Smooth muscle cell (in vitro differentiated cells): ENCODE data around the gene DNAJC5G. TPM values are rescaled to one million over a fixed set of nuclear protein-coding genes. Genes with fewer than 3 reads are reported as not detected.
"Not testable (repeated sequence)": the region's sequence is repeated elsewhere in the genome, so short reads cannot be mapped to it uniquely, and the experiment has no call there.

Experiments
- DNase-seq: peaks from one replicate; lab custom pipeline; 2025; ENCODE audit not compliant: unreplicated experiment; lab: John Stamatoyannopoulos, UW
- H2AFZ ChIP-seq: fragments of 200-600 bp; sonication (generic); 2 replicates; pipeline ENCODE4 v1.6.0; 2016; ENCODE audit warnings: antibody characterized with exemption, low read depth, mild to moderate bottlenecking
- H3F3A ChIP-seq: fragments of 200-600 bp; sonication (generic); 2 replicates; pipeline ENCODE4 v1.6.0; 2017; ENCODE audit warnings: antibody characterized with exemption, low read depth
- H3K27ac ChIP-seq: fragments of 200-600 bp; sonication (generic); 2 replicates; pipeline ENCODE4 v1.5.1; 2016; ENCODE audit warnings: low read depth, mild to moderate bottlenecking
- H3K27me3 ChIP-seq: fragments of 200-600 bp; sonication (generic); 2 replicates; pipeline ENCODE4 v1.6.1; 2016; ENCODE audit warnings: low read depth, mild to moderate bottlenecking
- H3K36me3 ChIP-seq: fragments of 200-600 bp; sonication (generic); 2 replicates; pipeline ENCODE4 v1.5.1; 2016; ENCODE audit warnings: low read depth
- H3K4me1 ChIP-seq: fragments of 200-600 bp; sonication (generic); 2 replicates; pipeline ENCODE4 v1.5.1; 2016; ENCODE audit warnings: low read depth
- H3K4me2 ChIP-seq: fragments of 200-600 bp; sonication (generic); 2 replicates; pipeline ENCODE4 v1.6.0; 2016; ENCODE audit warnings: mild to moderate bottlenecking
- H3K4me3 ChIP-seq: fragments of 200-600 bp; sonication (generic); 2 replicates; pipeline ENCODE4 v1.5.1; 2016; ENCODE audit warnings: mild to moderate bottlenecking
- H3K79me2 ChIP-seq: fragments of 200-600 bp; sonication (generic); 2 replicates; pipeline ENCODE4 v1.6.0; 2016; ENCODE audit warnings: low read depth, mild to moderate bottlenecking
- H3K9ac ChIP-seq: fragments of 200-600 bp; sonication (generic); 2 replicates; pipeline ENCODE4 v1.6.0; 2016; ENCODE audit warnings: low read depth
- H3K9me3 ChIP-seq: fragments of 200-600 bp; sonication (generic); replicated peaks from 2 replicates; pipeline ENCODE4 v1.5.1; 2016; ENCODE audit warnings: low read depth
- H4K20me1 ChIP-seq: fragments of 200-600 bp; sonication (generic); 2 replicates; pipeline ENCODE4 v1.6.0; 2016; ENCODE audit warnings: low read depth
- WGBS: methylation state at CpG from one replicate; pipeline ENCODE4 v1.1.7; 2016; ENCODE audit warnings: low lambda C conversion rate; 5-methylcytosine and 5-hydroxymethylcytosine counted together
- polyA plus RNA-seq: library from polyadenylated mRNA; unstranded; fragments of >200 nt; fragmentation: Nextera tagmentation; extraction: Ambion mirVana; gene quantifications from 2 replicates; pipeline ENCODE4 v1.2.1, GENCODE V29; 2016
- total RNA-seq: library from RNA; depleted of rRNA; stranded (reverse); fragments of >200 nt; gene quantifications from 2 replicates; pipeline ENCODE4 v1.2.3, GENCODE V29; 2014
- TF ChIP-seq, protein P1 (sequence below): fragments of 200-600 bp; sonication (generic); IDR thresholded peaks from 2 replicates; pipeline ENCODE4 v1.5.1; 2017; ENCODE audit warnings: borderline replicate concordance, mild to moderate bottlenecking, antibody characterized with exemption; ENCODE audit not compliant: insufficient read depth, poor library complexity, severe bottlenecking

DNAJC5G gene
- total and polyA plus RNA-seq, 2 experiments from 2014 or later: not detected

DNA sequence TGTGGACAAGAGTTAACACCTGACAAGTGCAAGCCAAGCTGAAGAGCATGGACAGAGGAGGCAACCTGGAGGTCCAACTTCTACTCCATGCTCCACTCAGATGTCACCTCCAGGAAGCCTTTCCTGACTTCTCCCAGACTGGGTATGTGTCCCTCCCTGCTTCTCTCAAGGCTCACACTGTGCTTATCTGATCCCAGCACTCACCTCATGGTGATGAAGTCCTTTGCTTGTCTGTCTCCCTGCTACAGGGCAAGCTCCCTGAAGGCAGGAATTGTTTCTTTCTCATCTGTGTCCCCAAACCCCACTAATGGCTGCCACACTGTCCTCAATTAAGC lies 9.7 kb upstream of the DNAJC5G start:
- H3K4me2 ChIP-seq: no peak overlapping the region
- H3K9me3 ChIP-seq: no peaks in the 10 kb centered on the region
- DNase-seq: no peak
- H2AFZ ChIP-seq: no peak overlapping the region
- H3K36me3 ChIP-seq: no peaks in the 10 kb centered on the region
- H3F3A ChIP-seq: no peaks in the 10 kb centered on the region
- H3K79me2 ChIP-seq: no peaks in the 10 kb centered on the region
- no peaks in the 10 kb centered on the region for H4K20me1 ChIP-seq
- H3K27ac ChIP-seq: no peak overlapping the region
- no peak overlapping the region for H3K4me3 ChIP-seq
- H3K27me3 ChIP-seq: peaks cover 92% of the 10 kb centered on the region
- H3K9ac ChIP-seq: no peak overlapping the region
- peaks cover 18% of the 10 kb centered on the region for H3K4me1 ChIP-seq
- TF ChIP-seq, protein P1, sequence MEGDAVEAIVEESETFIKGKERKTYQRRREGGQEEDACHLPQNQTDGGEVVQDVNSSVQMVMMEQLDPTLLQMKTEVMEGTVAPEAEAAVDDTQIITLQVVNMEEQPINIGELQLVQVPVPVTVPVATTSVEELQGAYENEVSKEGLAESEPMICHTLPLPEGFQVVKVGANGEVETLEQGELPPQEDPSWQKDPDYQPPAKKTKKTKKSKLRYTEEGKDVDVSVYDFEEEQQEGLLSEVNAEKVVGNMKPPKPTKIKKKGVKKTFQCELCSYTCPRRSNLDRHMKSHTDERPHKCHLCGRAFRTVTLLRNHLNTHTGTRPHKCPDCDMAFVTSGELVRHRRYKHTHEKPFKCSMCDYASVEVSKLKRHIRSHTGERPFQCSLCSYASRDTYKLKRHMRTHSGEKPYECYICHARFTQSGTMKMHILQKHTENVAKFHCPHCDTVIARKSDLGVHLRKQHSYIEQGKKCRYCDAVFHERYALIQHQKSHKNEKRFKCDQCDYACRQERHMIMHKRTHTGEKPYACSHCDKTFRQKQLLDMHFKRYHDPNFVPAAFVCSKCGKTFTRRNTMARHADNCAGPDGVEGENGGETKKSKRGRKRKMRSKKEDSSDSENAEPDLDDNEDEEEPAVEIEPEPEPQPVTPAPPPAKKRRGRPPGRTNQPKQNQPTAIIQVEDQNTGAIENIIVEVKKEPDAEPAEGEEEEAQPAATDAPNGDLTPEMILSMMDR: no peak

DNA sequence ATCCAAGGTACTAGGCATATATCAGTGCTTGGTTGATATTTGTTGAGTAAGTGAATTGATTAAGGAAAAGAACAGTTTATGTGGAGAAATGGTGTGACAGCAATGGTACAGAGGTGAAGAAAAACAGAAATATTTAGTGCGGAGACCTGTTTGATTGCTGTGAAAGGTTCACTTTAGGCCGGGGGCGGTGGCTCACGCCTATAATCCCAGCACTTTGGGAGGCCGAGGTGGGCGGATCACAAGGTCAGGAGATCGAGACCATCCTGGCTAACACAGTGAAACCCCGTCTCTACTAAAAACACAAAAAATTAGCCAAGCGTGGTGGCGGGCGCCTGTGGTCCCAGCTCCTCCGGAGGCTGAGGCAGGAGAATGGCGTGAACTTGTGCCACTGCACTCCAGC lies 6.9 kb upstream of the DNAJC5G start:
- not testable (repeated sequence) for H3K9me3 ChIP-seq, H4K20me1 ChIP-seq, H3K4me1 ChIP-seq, H3F3A ChIP-seq, H2AFZ ChIP-seq, H3K4me2 ChIP-seq, H3K36me3 ChIP-seq, DNase-seq, H3K4me3 ChIP-seq, H3K9ac ChIP-seq, H3K27ac ChIP-seq, H3K79me2 ChIP-seq
- peaks cover 64% of the 10 kb centered on the region for H3K27me3 ChIP-seq
- 97% methylated on average over 13 of the region's 13 CpGs for WGBS

DNA sequence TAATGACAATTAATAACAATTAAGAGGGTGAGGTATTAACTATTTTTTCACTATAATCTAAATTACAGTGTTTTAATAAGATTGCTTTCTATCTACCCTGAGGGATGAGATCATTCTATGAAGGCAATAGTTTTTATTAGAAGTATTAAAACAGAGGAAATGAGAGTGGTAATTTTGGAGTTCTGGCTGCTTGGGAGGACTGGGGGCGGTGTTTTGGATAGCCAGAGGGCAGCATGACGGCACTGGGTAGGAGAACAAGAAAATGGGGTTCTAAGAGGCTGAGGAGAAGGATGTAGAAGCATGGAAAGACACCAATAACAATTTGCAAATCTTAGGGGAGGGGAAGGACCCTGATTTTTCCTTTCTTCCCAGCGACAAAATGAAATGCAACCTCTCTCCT lies 5.1 kb upstream of the DNAJC5G start:
- Histone ChIP-seq H3K27ac (no peak overlapping the region), H3K27me3 (peaks cover 50% of the 10 kb centered on the region), H3K4me2 (no peak overlapping the region), H3K9me3 (no peaks in the 10 kb centered on the region), H2AFZ (no peak overlapping the region), H4K20me1 (no peaks in the 10 kb centered on the region), H3K79me2 (no peaks in the 10 kb centered on the region), H3K9ac (no peak overlapping the region), H3K36me3 (no peaks in the 10 kb centered on the region), H3K4me1 (no peaks in the 10 kb centered on the region), H3K4me3 (no peak overlapping the region), H3F3A (no peaks in the 10 kb centered on the region)
- DNase-seq: no peak
- TF ChIP-seq, protein P1: no peak
- 81% methylated on average over 3 of the region's 3 CpGs for WGBS

DNA sequence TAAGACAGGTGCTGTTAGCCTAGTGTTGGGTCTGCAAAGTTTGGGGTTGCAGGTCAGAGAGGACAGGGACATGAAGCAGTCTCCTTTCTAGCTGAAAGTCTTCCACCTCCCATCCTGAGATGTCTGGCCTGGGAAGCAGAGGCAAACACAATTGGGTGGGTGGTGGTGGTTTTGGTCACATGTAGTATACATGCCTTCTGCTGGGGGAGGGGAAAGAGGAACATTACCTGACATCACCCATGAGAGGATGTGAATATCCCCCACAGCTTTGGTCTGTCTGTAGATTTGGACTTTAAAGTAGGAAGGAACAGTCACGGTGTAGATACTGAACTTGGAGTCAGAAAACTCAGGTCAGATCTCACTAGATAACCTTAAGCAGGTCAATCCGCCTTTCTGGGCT lies 4.6 kb upstream of the DNAJC5G start:
- 83% methylated on average over 2 of the region's 2 CpGs for WGBS
- H3K79me2 ChIP-seq: no peaks in the 10 kb centered on the region
- H3K4me3 ChIP-seq: no peak overlapping the region
- H3K9ac ChIP-seq: no peak overlapping the region
- no peaks in the 10 kb centered on the region for H3K4me1 ChIP-seq
- H3F3A ChIP-seq: no peaks in the 10 kb centered on the region
- H4K20me1 ChIP-seq: no peaks in the 10 kb centered on the region
- H3K9me3 ChIP-seq: no peaks in the 10 kb centered on the region
- no peak overlapping the region for H3K27ac ChIP-seq
- DNase-seq: no peak
- H3K4me2 ChIP-seq: no peak overlapping the region
- H3K27me3 ChIP-seq: peaks cover 45% of the 10 kb centered on the region
- H2AFZ ChIP-seq: no peak overlapping the region
- H3K36me3 ChIP-seq: no peaks in the 10 kb centered on the region
- TF ChIP-seq, protein P1: no peak
